ENCODE results near the gene CALML3.

Gene CALML3

GRCh38 chr10:5540080-5540479 lies 15.3 kb downstream of the CALML3 start:
- no peak for DNase-seq (ENCODE audit: extremely low read depth, insufficient read length)
- Histone ChIP-seq H3K4me3 (replicated peaks; ENCODE audit: low read depth, low read length) (no peak overlapping the region), H3K27me3 (replicated peaks; ENCODE audit: control insufficient read depth, insufficient read depth, low read length) (no peaks in the 10 kb centered on the region), H3K36me3 (ENCODE audit: control insufficient read depth, insufficient read depth, low read length) (no peaks in the 10 kb centered on the region)
- TF ChIP-seq, protein P1, sequence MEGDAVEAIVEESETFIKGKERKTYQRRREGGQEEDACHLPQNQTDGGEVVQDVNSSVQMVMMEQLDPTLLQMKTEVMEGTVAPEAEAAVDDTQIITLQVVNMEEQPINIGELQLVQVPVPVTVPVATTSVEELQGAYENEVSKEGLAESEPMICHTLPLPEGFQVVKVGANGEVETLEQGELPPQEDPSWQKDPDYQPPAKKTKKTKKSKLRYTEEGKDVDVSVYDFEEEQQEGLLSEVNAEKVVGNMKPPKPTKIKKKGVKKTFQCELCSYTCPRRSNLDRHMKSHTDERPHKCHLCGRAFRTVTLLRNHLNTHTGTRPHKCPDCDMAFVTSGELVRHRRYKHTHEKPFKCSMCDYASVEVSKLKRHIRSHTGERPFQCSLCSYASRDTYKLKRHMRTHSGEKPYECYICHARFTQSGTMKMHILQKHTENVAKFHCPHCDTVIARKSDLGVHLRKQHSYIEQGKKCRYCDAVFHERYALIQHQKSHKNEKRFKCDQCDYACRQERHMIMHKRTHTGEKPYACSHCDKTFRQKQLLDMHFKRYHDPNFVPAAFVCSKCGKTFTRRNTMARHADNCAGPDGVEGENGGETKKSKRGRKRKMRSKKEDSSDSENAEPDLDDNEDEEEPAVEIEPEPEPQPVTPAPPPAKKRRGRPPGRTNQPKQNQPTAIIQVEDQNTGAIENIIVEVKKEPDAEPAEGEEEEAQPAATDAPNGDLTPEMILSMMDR (IDR thresholded peaks at IDR 0.05; ENCODE audit: insufficient read depth, low read length, poor library complexity, severe bottlenecking): no peak

DNA sequence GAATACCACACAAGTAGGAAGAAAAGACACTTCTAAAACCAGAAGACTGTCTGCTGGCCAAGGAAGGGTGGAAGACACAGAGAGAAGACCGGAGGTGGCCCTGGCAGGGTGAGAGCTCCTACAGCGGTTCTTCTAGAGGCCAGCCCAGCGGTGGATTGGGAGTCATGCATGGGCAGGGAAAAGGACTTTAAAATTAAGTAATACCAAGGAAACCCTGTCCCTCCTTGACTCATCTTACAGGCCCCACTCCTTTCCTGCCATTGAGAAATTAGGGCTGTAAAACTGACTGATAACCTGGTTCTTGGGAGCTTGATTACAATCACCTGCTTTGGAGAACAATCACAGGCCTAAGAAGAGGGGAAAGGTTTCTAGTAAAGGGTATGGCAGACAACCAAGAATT lies 16.1 kb downstream of the CALML3 start:
- no peak overlapping the region for H3K4me3 ChIP-seq (replicated peaks; ENCODE audit: low read depth, low read length)
- H3K27me3 ChIP-seq (replicated peaks; ENCODE audit: control insufficient read depth, insufficient read depth, low read length): peaks cover 2% of the 10 kb centered on the region; the same call in 1 of the 2 replicates
- H3K36me3 ChIP-seq (ENCODE audit: control insufficient read depth, insufficient read depth, low read length): no peaks in the 10 kb centered on the region
- TF ChIP-seq, protein P1 (IDR thresholded peaks at IDR 0.05; ENCODE audit: insufficient read depth, low read length, poor library complexity, severe bottlenecking): no peak
- DNase-seq (ENCODE audit: extremely low read depth, insufficient read length): no peak

DNA sequence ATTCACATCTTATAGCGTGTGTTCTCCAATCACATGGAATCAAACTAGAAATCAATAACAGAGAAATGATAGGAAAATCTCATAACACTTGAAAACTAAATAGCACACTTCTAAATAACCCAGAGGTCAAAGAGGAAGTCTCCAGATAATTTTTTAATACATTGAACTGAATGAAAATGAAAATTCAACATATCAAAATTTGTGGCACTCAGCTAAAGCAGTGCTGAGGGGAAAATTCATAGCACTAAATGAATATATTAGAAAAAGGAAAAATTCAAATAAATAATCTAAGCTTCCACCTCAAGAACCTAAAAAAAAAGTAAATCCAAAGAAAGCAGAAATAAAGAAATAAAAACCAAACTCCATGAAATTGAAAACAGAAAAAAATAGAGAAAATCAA lies 17.3 kb downstream of the CALML3 start:
- no peak for DNase-seq (ENCODE audit: extremely low read depth, insufficient read length)
- Histone ChIP-seq H3K36me3 (ENCODE audit: control insufficient read depth, insufficient read depth, low read length) (no peaks in the 10 kb centered on the region), H3K27me3 (replicated peaks; ENCODE audit: control insufficient read depth, insufficient read depth, low read length) (peaks cover 5% of the 10 kb centered on the region), H3K4me3 (replicated peaks; ENCODE audit: low read depth, low read length) (no peak overlapping the region)
- TF ChIP-seq, protein P1 (IDR thresholded peaks at IDR 0.05; ENCODE audit: insufficient read depth, low read length, poor library complexity, severe bottlenecking): no peak

DNA sequence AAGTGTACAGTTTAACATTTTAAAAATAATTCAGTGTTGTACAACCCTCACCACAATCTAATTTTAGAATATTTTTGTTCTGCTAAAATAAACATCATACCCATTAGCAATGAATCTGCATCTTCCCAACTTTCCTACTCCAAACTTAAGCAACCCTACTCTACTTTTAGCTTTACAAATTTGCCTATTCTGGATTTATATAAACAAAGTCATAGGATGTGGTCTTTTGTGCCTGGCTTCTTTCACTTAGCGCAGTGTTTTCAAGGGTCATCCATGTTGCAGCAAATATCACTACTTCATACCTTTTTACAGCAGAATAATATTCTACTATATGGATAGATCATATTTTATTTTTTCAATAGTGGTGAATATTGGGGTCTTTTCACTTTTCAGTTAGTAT lies 18.9 kb downstream of the CALML3 start:
- no peak for DNase-seq (ENCODE audit: extremely low read depth, insufficient read length)
- Histone ChIP-seq H3K27me3 (replicated peaks; ENCODE audit: control insufficient read depth, insufficient read depth, low read length) (peaks cover 5% of the 10 kb centered on the region), H3K4me3 (replicated peaks; ENCODE audit: low read depth, low read length) (no peak overlapping the region), H3K36me3 (ENCODE audit: control insufficient read depth, insufficient read depth, low read length) (no peaks in the 10 kb centered on the region)
- TF ChIP-seq, protein P1 (IDR thresholded peaks at IDR 0.05; ENCODE audit: insufficient read depth, low read length, poor library complexity, severe bottlenecking): no peak

- TF ChIP-seq, protein P1 (IDR thresholded peaks at IDR 0.05; ENCODE audit: insufficient read depth, low read length, poor library complexity, severe bottlenecking): no peak
- peaks cover 5% of the 10 kb centered on the region for H3K27me3 ChIP-seq (replicated peaks; ENCODE audit: control insufficient read depth, insufficient read depth, low read length)
- no peaks in the 10 kb centered on the region for H3K36me3 ChIP-seq (ENCODE audit: control insufficient read depth, insufficient read depth, low read length)
- H3K4me3 ChIP-seq (replicated peaks; ENCODE audit: low read depth, low read length): no peak overlapping the region
- DNase-seq (ENCODE audit: extremely low read depth, insufficient read length): no peak
Observed at GRCh38 chr10:5544216-5544805, 19.6 kb downstream of the CALML3 start.

DNA sequence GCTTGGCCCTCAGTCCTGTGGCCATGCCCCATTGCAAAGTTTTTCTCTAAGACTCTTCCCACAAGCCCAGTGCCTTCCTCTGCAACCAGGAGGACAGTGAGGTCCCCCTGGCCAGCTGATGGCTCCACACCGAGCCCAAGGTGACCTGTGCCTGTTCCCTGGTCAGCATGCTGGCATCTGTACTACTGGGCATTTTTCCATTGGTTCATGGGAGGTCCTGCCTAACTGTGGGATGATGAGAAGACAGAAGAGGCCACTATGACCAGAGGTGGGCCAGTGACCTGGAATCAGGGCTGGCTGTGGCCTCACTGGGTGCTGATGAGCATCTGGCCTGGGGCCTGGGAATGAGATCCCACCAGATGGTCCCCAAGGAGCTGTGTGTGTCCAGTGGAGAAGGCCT lies 20.2 kb downstream of the CALML3 start:
- Histone ChIP-seq H3K4me3 (replicated peaks; ENCODE audit: low read depth, low read length) (no peak overlapping the region), H3K27me3 (replicated peaks; ENCODE audit: control insufficient read depth, insufficient read depth, low read length) (peaks cover 5% of the 10 kb centered on the region), H3K36me3 (ENCODE audit: control insufficient read depth, insufficient read depth, low read length) (no peaks in the 10 kb centered on the region)
- TF ChIP-seq, protein P1 (IDR thresholded peaks at IDR 0.05; ENCODE audit: insufficient read depth, low read length, poor library complexity, severe bottlenecking): no peak
- no peak for DNase-seq (ENCODE audit: extremely low read depth, insufficient read length)

All from GM06990 (cell line).